ENCODE data around the gene TUBB3. TPM values are rescaled to one million over a fixed set of nuclear protein-coding genes. Genes with fewer than 3 reads are reported as not detected.

TUBB3 gene
- total and polyA plus RNA-seq, 8 donors, result 0.29 to 14.5 (median 3.7) TPM; not detected in 2

GRCh38 chr16:89973235-89973634 is 50.1 kb downstream of the TUBB3 start:
- Histone ChIP-seq H3K4me1 (peaks cover 22 to 52% (median 37%) of the 10 kb centered on the region in 4 donors), H3K36me3 (peaks cover 7 to 17% (median 11%) of the 10 kb centered on the region in 4 donors), H3K4me3 (peak overlapping the region; percentile 85 to 97 (median 93)), H3K9me3 (no peaks in the 10 kb centered on the region), H3K27me3 (no peaks in the 10 kb centered on the region), H3K27ac (peak overlapping the region; percentile 93 to 99 (median 99))
- TF ChIP-seq EP300 (IDR thresholded peaks at IDR 0.05) (no peak), POLR2A (IDR thresholded peaks at IDR 0.05) (no peak), POLR2AphosphoS5 (IDR thresholded peaks at IDR 0.05) (no peak), CTCF (IDR thresholded peaks at IDR 0.05) (no peak)
- 8 to 12% (median 10%) methylated on average over 14 of the region's 14 CpGs for whole genome bisulfite sequencing, 5 donors
- intact Hi-C loops (cut with DNase I; ENCODE audit: low total_unique reads), result no loop called here
- no peak for DNase-seq

DNA sequence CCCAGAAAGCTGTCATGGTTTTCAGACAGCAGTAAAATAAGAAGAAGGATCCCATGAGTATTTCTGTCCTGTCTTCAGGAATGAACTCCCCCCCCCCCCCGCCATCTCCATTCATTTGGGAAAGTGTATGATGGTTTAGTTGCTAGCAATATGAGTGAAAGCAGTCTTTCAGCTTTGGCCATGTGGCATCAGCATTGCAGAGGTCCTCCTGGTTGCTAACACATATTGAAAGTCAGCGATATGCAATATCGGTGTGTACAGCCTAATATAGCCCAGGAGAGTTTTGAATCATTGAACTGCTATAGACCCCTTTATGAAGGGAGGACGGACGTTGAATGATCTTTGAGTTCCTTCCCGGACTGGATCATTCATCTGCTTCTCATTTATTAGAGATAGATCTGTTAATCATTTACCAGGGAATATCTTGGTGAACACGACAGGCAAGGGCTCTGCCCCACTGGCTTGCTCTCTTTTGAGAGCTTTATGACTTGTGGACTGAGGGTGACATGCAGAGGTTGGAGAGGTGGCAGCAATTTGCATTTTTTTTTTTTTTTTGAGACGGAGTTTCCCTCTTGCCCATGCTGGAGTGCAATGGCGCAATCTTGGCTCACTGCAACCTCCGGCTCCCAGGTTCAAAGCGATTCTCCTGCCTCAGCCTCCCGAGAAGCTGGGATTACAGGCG is 50.7 kb downstream of the TUBB3 start:
- peak in 1 of 2 donors; percentile 26 for DNase-seq

GRCh38 chr16:89974870-89975269 is 51.7 kb downstream of the TUBB3 start:
- H3K27me3 ChIP-seq, result no peaks in the 10 kb centered on the region
- 76 to 89% (median 80%) methylated on average over 2 of the region's 2 CpGs for WGBS, 5 donors
- peaks cover 22 to 49% (median 37%) of the 10 kb centered on the region in 4 donors for H3K4me1 ChIP-seq
- peaks cover 11 to 27% (median 26%) of the 10 kb centered on the region in 4 donors for H3K36me3 ChIP-seq
- no peak overlapping the region for H3K4me3 ChIP-seq
- TF ChIP-seq POLR2A (IDR thresholded peaks at IDR 0.05) (no peak), EP300 (IDR thresholded peaks at IDR 0.05) (no peak), CTCF (IDR thresholded peaks at IDR 0.05) (no peak), POLR2AphosphoS5 (IDR thresholded peaks at IDR 0.05) (no peak)
- intact Hi-C loops (cut with DNase I; ENCODE audit: low total_unique reads), result no loop called here
- no peaks in the 10 kb centered on the region for H3K9me3 ChIP-seq
- H3K27ac ChIP-seq, result no peak overlapping the region
- no peak for DNase-seq

More for the DNA sequence above, 50.7 kb downstream of the TUBB3 start:
- no peaks in the 10 kb centered on the region for H3K27me3 ChIP-seq
- WGBS, 5 donors, result 70 to 74% (median 71%) methylated on average over 13 of the region's 13 CpGs
- H3K9me3 ChIP-seq, result no peaks in the 10 kb centered on the region
- H3K36me3 ChIP-seq, result peaks cover 9 to 23% (median 16%) of the 10 kb centered on the region in 4 donors
- H3K4me3 ChIP-seq, result peak overlapping the region; percentile 85 to 97 (median 93)
- H3K27ac ChIP-seq, result no peak overlapping the region
- no peak for TF ChIP-seq EP300 (IDR thresholded peaks at IDR 0.05)
- no peak for TF ChIP-seq POLR2A (IDR thresholded peaks at IDR 0.05)
- no peak for TF ChIP-seq POLR2AphosphoS5 (IDR thresholded peaks at IDR 0.05)
- no peak for TF ChIP-seq CTCF (IDR thresholded peaks at IDR 0.05)
- intact Hi-C loops (cut with DNase I; ENCODE audit: low total_unique reads), result no loop called here
- peaks cover 22 to 52% (median 37%) of the 10 kb centered on the region in 4 donors for H3K4me1 ChIP-seq

GRCh38 chr16:89981414-89981813 is 58.3 kb downstream of the TUBB3 start:
- H3K27ac ChIP-seq, result no peak overlapping the region
- peaks cover 71 to 90% (median 89%) of the 10 kb centered on the region in 4 donors for H3K36me3 ChIP-seq
- H3K4me3 ChIP-seq, result no peak overlapping the region
- no peak for TF ChIP-seq POLR2A (IDR thresholded peaks at IDR 0.05)
- no peak for TF ChIP-seq CTCF (IDR thresholded peaks at IDR 0.05)
- no peak for TF ChIP-seq EP300 (IDR thresholded peaks at IDR 0.05)
- TF ChIP-seq POLR2AphosphoS5 (IDR thresholded peaks at IDR 0.05), result no peak
- H3K9me3 ChIP-seq, result no peaks in the 10 kb centered on the region
- DNase-seq, result no peak
- 87 to 91% (median 89%) methylated on average over 8 of the region's 8 CpGs for WGBS, 5 donors
- no peaks in the 10 kb centered on the region for H3K4me1 ChIP-seq
- intact Hi-C loops (cut with DNase I; ENCODE audit: low total_unique reads), result no loop called here
- no peaks in the 10 kb centered on the region for H3K27me3 ChIP-seq

All from stomach (tissue), 9 donors.